HTR-8/SVneo (cell line): ENCODE results near the gene TCF4.

ENCODE experiments used
- DNase-seq: peaks from one replicate; pipeline ENCODE4 v3.0.0; 2011; ENCODE audit warnings: low spot score, mixed read lengths; ENCODE audit not compliant: insufficient read length
- FAIRE-seq: peaks from 2 replicates; lab custom pipeline; 2011; peaks lifted over from hg19 to GRCh38; lab: Jason Lieb, UNC

TCF4 gene

DNA sequence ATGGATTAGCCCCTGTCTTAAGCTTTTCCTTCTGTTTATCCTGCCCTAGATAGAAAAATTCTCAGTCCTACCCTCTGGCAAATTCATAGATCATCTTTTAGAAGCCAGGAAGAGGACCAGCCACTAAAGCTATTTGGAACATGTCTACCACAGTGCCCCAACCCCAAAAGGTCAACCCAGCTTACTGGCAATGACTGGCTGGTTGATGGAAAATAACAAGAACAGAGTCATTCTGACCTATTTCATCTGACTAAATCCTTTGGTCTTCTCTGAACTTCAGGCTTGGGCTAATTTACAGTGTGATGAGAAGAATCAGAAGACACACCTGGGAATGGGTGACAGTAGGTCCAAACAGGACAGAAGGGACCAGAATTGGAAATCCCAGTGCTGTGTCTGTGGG lies 401.4 kb downstream of the TCF4 start:
- DNase-seq: no peak
- FAIRE-seq: no peak

DNA sequence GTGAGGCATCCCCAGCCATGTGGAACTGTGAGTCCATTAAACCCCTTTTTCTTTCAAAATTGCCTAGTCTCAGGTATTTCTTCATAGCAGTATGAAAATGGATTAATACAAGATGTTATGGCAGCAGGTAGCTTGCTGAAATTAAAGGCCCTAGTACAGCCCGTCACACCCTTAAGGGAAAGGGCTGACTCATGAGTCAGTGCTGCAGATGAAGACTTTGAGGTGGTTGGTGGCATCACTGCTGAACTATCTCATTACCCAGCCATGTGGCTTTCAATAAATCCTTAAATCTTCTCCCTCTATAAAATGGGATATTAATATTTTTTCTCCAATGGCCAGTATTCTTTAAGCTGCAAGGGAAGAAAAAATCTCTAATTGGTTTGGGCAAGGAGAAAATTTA lies 402.6 kb downstream of the TCF4 start:
- DNase-seq: peak; percentile 6
- no peak for FAIRE-seq

DNA sequence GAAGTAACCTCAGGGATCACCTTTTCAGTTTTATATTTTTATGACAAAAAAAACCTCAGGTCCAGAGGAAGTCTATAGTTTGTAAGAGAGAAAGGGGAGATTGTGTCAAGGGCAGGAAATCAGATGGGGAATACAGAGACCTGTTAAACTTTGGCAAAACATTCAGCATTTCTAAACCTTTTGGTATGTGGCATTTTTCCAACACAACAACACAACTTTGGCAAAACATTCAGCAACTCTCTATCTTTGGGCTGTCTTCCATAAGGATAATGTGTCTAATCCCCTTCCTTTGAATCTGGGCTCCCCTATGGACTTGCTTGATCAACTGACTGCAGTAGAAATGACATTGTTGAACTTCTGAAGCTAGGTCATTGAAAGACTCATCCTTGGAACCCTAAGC lies 408.2 kb downstream of the TCF4 start:
- FAIRE-seq (no peak), DNase-seq (no peak)

GRCh38 chr18:55179425-55179824 lies 408.6 kb downstream of the TCF4 start:
- FAIRE-seq (no peak), DNase-seq (no peak)

- no peak for DNase-seq
- FAIRE-seq: no peak
These were observed 414.7 kb downstream of the TCF4 start for GRCh38 chr18:55173291-55173690.
